GM12878 (cell line): Measurements from ENCODE around the gene C5orf34. TPM values are rescaled to one million over a fixed set of nuclear protein-coding genes. Genes with fewer than 3 reads are reported as not detected.
A peak's percentile ranks its signal among the peaks of the same experiment; 100 is the strongest.

Experiments
- BRCA1 ChIP-seq: IDR thresholded peaks from 2 replicates; pipeline ENCODE4 v1.6.1; 2011; ENCODE audit warnings: low read depth, low read length, improper control_type of control experiment
- CHD1 ChIP-seq: IDR thresholded peaks from 2 replicates; pipeline ENCODE4 v1.6.1; 2012; ENCODE audit warnings: low read depth, low read length, improper control_type of control experiment
- IKZF1 ChIP-seq: fragments of 450-650 bp; conservative IDR thresholded peaks from 2 replicates; pipeline ENCODE4 v1.6.1; 2017; ENCODE audit warnings: antibody characterized with exemption, mild to moderate bottlenecking
- IRF3 ChIP-seq: fragments of 450-650 bp; IDR thresholded peaks from 2 replicates; pipeline ENCODE4 v1.6.1; 2014; ENCODE audit warnings: mild to moderate bottlenecking
- MLLT1 ChIP-seq: fragments of 450-650 bp; IDR thresholded peaks from 2 replicates; pipeline ENCODE4 v1.6.1; 2016; ENCODE audit warnings: mild to moderate bottlenecking
- NKRF ChIP-seq: fragments of 450-650 bp; conservative IDR thresholded peaks from 2 replicates; pipeline ENCODE4 v1.6.1; 2017; ENCODE audit warnings: mild to moderate bottlenecking, moderate library complexity
- RAD21 ChIP-seq: IDR thresholded peaks from 2 replicates; pipeline ENCODE4 v1.6.1; 2011; ENCODE audit warnings: mild to moderate bottlenecking, low read depth, low read length, moderate library complexity; ENCODE audit not compliant: insufficient read depth
- RCOR1 ChIP-seq: conservative IDR thresholded peaks from 2 replicates; pipeline ENCODE4 v1.6.1; 2012; ENCODE audit warnings: low read depth, low read length, improper control_type of control experiment
- RELA ChIP-seq: fragments of 450-650 bp; IDR thresholded peaks from 2 replicates; pipeline ENCODE4 v1.8.0; 2014; ENCODE audit warnings: borderline replicate concordance; ENCODE audit not compliant: partially characterized antibody
- SMC3 ChIP-seq: IDR thresholded peaks from 2 replicates; pipeline ENCODE4 v1.6.1; 2011; ENCODE audit warnings: low read length, improper control_type of control experiment, borderline replicate concordance
- SPI1 ChIP-seq: IDR thresholded peaks from 2 replicates; pipeline ENCODE4 v1.6.1; 2011; ENCODE audit warnings: low read depth, mild to moderate bottlenecking, low read length, moderate library complexity, borderline replicate concordance; ENCODE audit not compliant: insufficient read depth
- STAT1 ChIP-seq: fragments of 450-650 bp; conservative IDR thresholded peaks from 2 replicates; pipeline ENCODE4 v1.6.1; 2014; ENCODE audit warnings: antibody characterized with exemption, mild to moderate bottlenecking
- TCF12 ChIP-seq: IDR thresholded peaks from 2 replicates; pipeline ENCODE4 v1.6.1; 2011; ENCODE audit warnings: low read depth, mild to moderate bottlenecking, low read length
- WRNIP1 ChIP-seq: IDR thresholded peaks from 2 replicates; pipeline ENCODE4 v1.6.1; 2011; ENCODE audit warnings: low read depth, low read length, improper control_type of control experiment, borderline replicate concordance
- ZNF274 ChIP-seq: IDR thresholded peaks from one replicate; pipeline ENCODE4 v1.8.0; 2011; ENCODE audit not compliant: insufficient read length, insufficient read depth
- ZZZ3 ChIP-seq: IDR thresholded peaks from 2 replicates; pipeline ENCODE4 v1.6.1; 2011; ENCODE audit warnings: low read depth; ENCODE audit not compliant: control insufficient read depth, insufficient read length
- polyA plus RNA-seq, 11 experiments: library from polyadenylated mRNA; depleted of rRNA in 4 of 11; unstranded in 6 of 11; stranded (reverse) in 5 of 11; fragments of >200 nt; fragmentation: Nextera tagmentation in 4 of 11; fragmentation: Illumina TruSeq in 1 of 11; extraction: Ambion mirVana in 4 of 11; extraction: Trizol in 1 of 11; gene quantifications; 1 replicate in 1 of 11; 2 replicates in 10 of 11; pipeline versions ENCODE4 v1.2.1 to v1.2.3, GENCODE V29; 2011 to 2016; ENCODE audit warnings: inconsistent platforms in 2 of 11, missing spikeins in 2 of 11, low read depth in 1 of 11
- total RNA-seq, 4 experiments: library from RNA; depleted of rRNA in 3 of 4; stranded (reverse); fragments of >200 nt in 3 of 4; fragmentation: Illumina TruSeq in 1 of 4; extraction: Trizol in 1 of 4; gene quantifications; 2 replicates each; pipeline versions ENCODE4 v1.2.1 to v1.2.3, GENCODE V29; 2013 to 2021
- TF ChIP-seq, protein P1 (sequence below): fragments of 450-650 bp; IDR thresholded peaks from 2 replicates; pipeline ENCODE4 v1.6.1; 2017; ENCODE audit warnings: mild to moderate bottlenecking, moderate library complexity
- TF ChIP-seq, protein P2 (sequence below), 3 experiments: IDR thresholded peaks in 2 of 3; conservative IDR thresholded peaks in 1 of 3; 2 replicates each; pipeline ENCODE4 v1.5.1; 2011; ENCODE audit warnings: low read depth in 3 of 3, low read length in 3 of 3, mild to moderate bottlenecking in 3 of 3, control low read depth in 2 of 3, moderate library complexity in 2 of 3, inconsistent platforms in 1 of 3, mixed read lengths in 1 of 3; ENCODE audit not compliant: control insufficient read depth in 2 of 3, insufficient read depth in 1 of 3; ENCODE audit errors: extremely low read depth in 1 of 3

Gene C5orf34
- total and polyA plus RNA-seq, 10 of the 15 experiments (the other 5 are each of a cell fraction or from before 2014, with no cell fraction given): 6.1 to 15.1 (median 10.0) TPM

GRCh38 chr5:43514816-43515677, at the start of gene C5orf34 (continued):
- TF ChIP-seq, protein P1, sequence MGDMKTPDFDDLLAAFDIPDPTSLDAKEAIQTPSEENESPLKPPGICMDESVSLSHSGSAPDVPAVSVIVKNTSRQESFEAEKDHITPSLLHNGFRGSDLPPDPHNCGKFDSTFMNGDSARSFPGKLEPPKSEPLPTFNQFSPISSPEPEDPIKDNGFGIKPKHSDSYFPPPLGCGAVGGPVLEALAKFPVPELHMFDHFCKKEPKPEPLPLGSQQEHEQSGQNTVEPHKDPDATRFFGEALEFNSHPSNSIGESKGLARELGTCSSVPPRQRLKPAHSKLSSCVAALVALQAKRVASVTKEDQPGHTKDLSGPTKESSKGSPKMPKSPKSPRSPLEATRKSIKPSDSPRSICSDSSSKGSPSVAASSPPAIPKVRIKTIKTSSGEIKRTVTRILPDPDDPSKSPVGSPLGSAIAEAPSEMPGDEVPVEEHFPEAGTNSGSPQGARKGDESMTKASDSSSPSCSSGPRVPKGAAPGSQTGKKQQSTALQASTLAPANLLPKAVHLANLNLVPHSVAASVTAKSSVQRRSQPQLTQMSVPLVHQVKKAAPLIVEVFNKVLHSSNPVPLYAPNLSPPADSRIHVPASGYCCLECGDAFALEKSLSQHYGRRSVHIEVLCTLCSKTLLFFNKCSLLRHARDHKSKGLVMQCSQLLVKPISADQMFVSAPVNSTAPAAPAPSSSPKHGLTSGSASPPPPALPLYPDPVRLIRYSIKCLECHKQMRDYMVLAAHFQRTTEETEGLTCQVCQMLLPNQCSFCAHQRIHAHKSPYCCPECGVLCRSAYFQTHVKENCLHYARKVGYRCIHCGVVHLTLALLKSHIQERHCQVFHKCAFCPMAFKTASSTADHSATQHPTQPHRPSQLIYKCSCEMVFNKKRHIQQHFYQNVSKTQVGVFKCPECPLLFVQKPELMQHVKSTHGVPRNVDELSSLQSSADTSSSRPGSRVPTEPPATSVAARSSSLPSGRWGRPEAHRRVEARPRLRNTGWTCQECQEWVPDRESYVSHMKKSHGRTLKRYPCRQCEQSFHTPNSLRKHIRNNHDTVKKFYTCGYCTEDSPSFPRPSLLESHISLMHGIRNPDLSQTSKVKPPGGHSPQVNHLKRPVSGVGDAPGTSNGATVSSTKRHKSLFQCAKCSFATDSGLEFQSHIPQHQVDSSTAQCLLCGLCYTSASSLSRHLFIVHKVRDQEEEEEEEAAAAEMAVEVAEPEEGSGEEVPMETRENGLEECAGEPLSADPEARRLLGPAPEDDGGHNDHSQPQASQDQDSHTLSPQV: no peak
- TF ChIP-seq ZNF274 (no peak), ZZZ3 (no peak), IKZF1 (peak; percentile 84), MLLT1 (peak; percentile 69), STAT1 (no peak), RELA (peak; percentile 68), RAD21 (no peak), SMC3 (no peak), IRF3 (0 out of 2 replicates have a peak, but pooled peaks have one; percentile 41), SPI1 (peak; percentile 44; the same call in 1 of the 2 replicates), BRCA1 (no peak), CHD1 (no peak; the same call in 1 of the 2 replicates), RCOR1 (no peak), WRNIP1 (no peak), NKRF (peak; percentile 98), TCF12 (0 out of 2 replicates have a peak, but pooled peaks have one; percentile 41)
- TF ChIP-seq, protein P2, sequence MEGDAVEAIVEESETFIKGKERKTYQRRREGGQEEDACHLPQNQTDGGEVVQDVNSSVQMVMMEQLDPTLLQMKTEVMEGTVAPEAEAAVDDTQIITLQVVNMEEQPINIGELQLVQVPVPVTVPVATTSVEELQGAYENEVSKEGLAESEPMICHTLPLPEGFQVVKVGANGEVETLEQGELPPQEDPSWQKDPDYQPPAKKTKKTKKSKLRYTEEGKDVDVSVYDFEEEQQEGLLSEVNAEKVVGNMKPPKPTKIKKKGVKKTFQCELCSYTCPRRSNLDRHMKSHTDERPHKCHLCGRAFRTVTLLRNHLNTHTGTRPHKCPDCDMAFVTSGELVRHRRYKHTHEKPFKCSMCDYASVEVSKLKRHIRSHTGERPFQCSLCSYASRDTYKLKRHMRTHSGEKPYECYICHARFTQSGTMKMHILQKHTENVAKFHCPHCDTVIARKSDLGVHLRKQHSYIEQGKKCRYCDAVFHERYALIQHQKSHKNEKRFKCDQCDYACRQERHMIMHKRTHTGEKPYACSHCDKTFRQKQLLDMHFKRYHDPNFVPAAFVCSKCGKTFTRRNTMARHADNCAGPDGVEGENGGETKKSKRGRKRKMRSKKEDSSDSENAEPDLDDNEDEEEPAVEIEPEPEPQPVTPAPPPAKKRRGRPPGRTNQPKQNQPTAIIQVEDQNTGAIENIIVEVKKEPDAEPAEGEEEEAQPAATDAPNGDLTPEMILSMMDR (IDR thresholded peaks at IDR 0.05 in 2 of 3, conservative IDR thresholded peaks at IDR 0.05 in 1 of 3; ENCODE audit: control insufficient read depth in 2 of 3, extremely low read depth in 1 of 3, insufficient read depth in 1 of 3, low read depth in 3 of 3, low read length in 3 of 3): no peak
